ENCODE results near the gene RELA.
"Not testable (repeated sequence)": the region's sequence is repeated elsewhere in the genome, so short reads cannot be mapped to it uniquely, and the experiment has no call there.

RELA gene

GRCh38 chr11:65692367-65692766 lies 29.7 kb upstream of the RELA start:
- no peak for TF ChIP-seq CTCF (conservative IDR thresholded peaks at IDR 0.05; ENCODE audit: low read length)
- DNase-seq (ENCODE audit: low read depth): no peak
- H3K4me3 ChIP-seq (ENCODE audit: low read length): no peak overlapping the region

GRCh38 chr11:65691847-65692246 lies 29.1 kb upstream of the RELA start:
- not testable (repeated sequence) for DNase-seq (ENCODE audit: low read depth); H3K4me3 ChIP-seq (ENCODE audit: low read length)

GRCh38 chr11:65685981-65686380 lies 23.3 kb upstream of the RELA start:
- TF ChIP-seq CTCF (conservative IDR thresholded peaks at IDR 0.05; ENCODE audit: low read length): no peak
- no peak overlapping the region for H3K4me3 ChIP-seq (ENCODE audit: low read length)
- DNase-seq (ENCODE audit: low read depth): no peak

GRCh38 chr11:65683480-65683879 lies 20.8 kb upstream of the RELA start:
- not testable (repeated sequence) for H3K4me3 ChIP-seq (ENCODE audit: low read length); DNase-seq (ENCODE audit: low read depth)

GRCh38 chr11:65680192-65680743 lies 17.6 kb upstream of the RELA start:
- TF ChIP-seq CTCF (conservative IDR thresholded peaks at IDR 0.05; ENCODE audit: low read length): no peak
- DNase-seq (ENCODE audit: low read depth): no peak
- no peak overlapping the region for H3K4me3 ChIP-seq (ENCODE audit: low read length)

- TF ChIP-seq CTCF (conservative IDR thresholded peaks at IDR 0.05; ENCODE audit: low read length): no peak
- DNase-seq (ENCODE audit: low read depth): no peak
- no peak overlapping the region for H3K4me3 ChIP-seq (ENCODE audit: low read length)
These were observed 10.3 kb upstream of the RELA start for GRCh38 chr11:65672982-65673381.

GRCh38 chr11:65672180-65672860 lies 9.6 kb upstream of the RELA start:
- no peak for DNase-seq (ENCODE audit: low read depth)
- no peak for TF ChIP-seq CTCF (conservative IDR thresholded peaks at IDR 0.05; ENCODE audit: low read length)
- no peak overlapping the region for H3K4me3 ChIP-seq (ENCODE audit: low read length)

- DNase-seq (ENCODE audit: low read depth): peak; percentile 86
These were observed 1.0 kb upstream of the RELA start for GRCh38 chr11:65663639-65664200.

More at GRCh38 chr11:65663639-65664200, 1.0 kb upstream of the RELA start:
- no peak for TF ChIP-seq CTCF (conservative IDR thresholded peaks at IDR 0.05; ENCODE audit: low read length)
- peak overlapping the region; percentile 75 for H3K4me3 ChIP-seq (ENCODE audit: low read length)

Data from AG10803 (cell line).